ENCODE results near the gene CADPS2.

The CADPS2 gene

DNA sequence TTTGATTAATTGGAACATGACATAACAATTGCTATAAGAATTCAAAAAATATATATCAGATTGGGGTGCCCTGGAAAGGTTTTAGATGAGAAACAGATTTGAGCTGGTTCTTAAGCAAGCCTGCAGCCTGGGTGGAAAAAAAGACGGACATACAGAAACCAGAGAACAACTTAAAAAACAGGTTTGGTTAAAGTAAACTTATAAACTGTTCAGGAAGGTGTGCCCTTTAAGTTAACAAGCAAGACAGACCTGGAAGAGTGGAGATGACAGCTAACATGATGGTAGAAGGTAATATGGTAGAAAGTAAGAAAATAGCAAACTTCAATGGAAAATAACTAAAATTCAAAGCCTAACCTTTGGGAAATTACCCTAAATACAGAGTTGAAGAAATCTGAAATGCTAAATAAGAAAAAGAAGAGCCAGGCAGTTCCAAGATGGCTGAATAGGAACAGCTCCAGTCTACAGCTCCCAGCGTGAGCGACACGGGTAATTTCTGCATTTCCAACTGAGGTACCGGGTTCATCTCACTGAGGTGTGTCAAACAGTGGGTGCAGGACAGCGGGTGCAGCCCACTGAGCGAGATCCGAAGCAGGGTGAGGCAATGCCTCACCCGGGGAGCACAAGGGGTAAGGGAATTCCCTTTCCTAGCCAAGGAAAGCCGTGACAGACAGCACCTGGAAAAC is 52.2 kb downstream of the CADPS2 start:
- Histone ChIP-seq H3K79me2 (ENCODE audit: low read length) (peaks cover 9% of the 10 kb centered on the region), H3K9me3 (replicated peaks; ENCODE audit: insufficient read depth, low read length) (no peaks in the 10 kb centered on the region), H3K36me3 (replicated peaks; ENCODE audit: insufficient read depth, low read length) (no peaks in the 10 kb centered on the region; the same call in 1 of the 2 replicates), H4K20me1 (ENCODE audit: insufficient read depth, low read length) (no peaks in the 10 kb centered on the region), H3K4me2 (ENCODE audit: low read depth, low read length) (no peak overlapping the region), H3K9me2 (replicated peaks; ENCODE audit: insufficient read depth, low read length) (no peaks in the 10 kb centered on the region), H3K9ac (ENCODE audit: low read length) (no peak overlapping the region), H3F3A (ENCODE audit: insufficient read depth, low read length) (no peaks in the 10 kb centered on the region), H3K27ac (ENCODE audit: low read length) (no peak overlapping the region), H3K4me1 (ENCODE audit: low read length) (no peaks in the 10 kb centered on the region), H3K27me3 (replicated peaks; ENCODE audit: insufficient read depth, low read length) (no peaks in the 10 kb centered on the region), H3K4me3 (ENCODE audit: low read length) (no peak overlapping the region), H2AFZ (ENCODE audit: low read length) (no peak overlapping the region)
- DNase-seq, result no peak
- TF ChIP-seq EZH2phosphoT487 (IDR thresholded peaks at IDR 0.05; ENCODE audit: low read length) (no peak), EZH2 (optimal IDR thresholded peaks at IDR 0.05; ENCODE audit: low read depth, low read length) (no peak)
- TF ChIP-seq, protein P1, sequence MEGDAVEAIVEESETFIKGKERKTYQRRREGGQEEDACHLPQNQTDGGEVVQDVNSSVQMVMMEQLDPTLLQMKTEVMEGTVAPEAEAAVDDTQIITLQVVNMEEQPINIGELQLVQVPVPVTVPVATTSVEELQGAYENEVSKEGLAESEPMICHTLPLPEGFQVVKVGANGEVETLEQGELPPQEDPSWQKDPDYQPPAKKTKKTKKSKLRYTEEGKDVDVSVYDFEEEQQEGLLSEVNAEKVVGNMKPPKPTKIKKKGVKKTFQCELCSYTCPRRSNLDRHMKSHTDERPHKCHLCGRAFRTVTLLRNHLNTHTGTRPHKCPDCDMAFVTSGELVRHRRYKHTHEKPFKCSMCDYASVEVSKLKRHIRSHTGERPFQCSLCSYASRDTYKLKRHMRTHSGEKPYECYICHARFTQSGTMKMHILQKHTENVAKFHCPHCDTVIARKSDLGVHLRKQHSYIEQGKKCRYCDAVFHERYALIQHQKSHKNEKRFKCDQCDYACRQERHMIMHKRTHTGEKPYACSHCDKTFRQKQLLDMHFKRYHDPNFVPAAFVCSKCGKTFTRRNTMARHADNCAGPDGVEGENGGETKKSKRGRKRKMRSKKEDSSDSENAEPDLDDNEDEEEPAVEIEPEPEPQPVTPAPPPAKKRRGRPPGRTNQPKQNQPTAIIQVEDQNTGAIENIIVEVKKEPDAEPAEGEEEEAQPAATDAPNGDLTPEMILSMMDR (IDR thresholded peaks at IDR 0.05; ENCODE audit: low read length), result no peak

- no peak for DNase-seq
- Histone ChIP-seq H3K4me3 (ENCODE audit: low read length) (no peak overlapping the region), H3K79me2 (ENCODE audit: low read length) (peaks cover 6% of the 10 kb centered on the region), H3K9me2 (replicated peaks; ENCODE audit: insufficient read depth, low read length) (no peaks in the 10 kb centered on the region), H3K9ac (ENCODE audit: low read length) (no peak overlapping the region), H3K27me3 (replicated peaks; ENCODE audit: insufficient read depth, low read length) (no peaks in the 10 kb centered on the region), H3K27ac (ENCODE audit: low read length) (no peak overlapping the region), H3K9me3 (replicated peaks; ENCODE audit: insufficient read depth, low read length) (no peaks in the 10 kb centered on the region), H3K36me3 (replicated peaks; ENCODE audit: insufficient read depth, low read length) (no peaks in the 10 kb centered on the region; the same call in 1 of the 2 replicates), H3K4me2 (ENCODE audit: low read depth, low read length) (no peak overlapping the region), H2AFZ (ENCODE audit: low read length) (no peak overlapping the region), H3K4me1 (ENCODE audit: low read length) (no peaks in the 10 kb centered on the region), H4K20me1 (ENCODE audit: insufficient read depth, low read length) (no peaks in the 10 kb centered on the region), H3F3A (ENCODE audit: insufficient read depth, low read length) (no peaks in the 10 kb centered on the region)
- no peak for TF ChIP-seq EZH2 (optimal IDR thresholded peaks at IDR 0.05; ENCODE audit: low read depth, low read length)
- TF ChIP-seq EZH2phosphoT487 (IDR thresholded peaks at IDR 0.05; ENCODE audit: low read length), result no peak
- TF ChIP-seq, protein P1 (IDR thresholded peaks at IDR 0.05; ENCODE audit: low read length), result no peak
Measured at GRCh38 chr7:122831436-122831835, 54.8 kb downstream of the CADPS2 start.

- Histone ChIP-seq H3K4me3 (ENCODE audit: low read length) (no peak overlapping the region), H3K79me2 (ENCODE audit: low read length) (peaks cover 7% of the 10 kb centered on the region), H3F3A (ENCODE audit: insufficient read depth, low read length) (no peaks in the 10 kb centered on the region), H4K20me1 (ENCODE audit: insufficient read depth, low read length) (no peaks in the 10 kb centered on the region), H3K4me2 (ENCODE audit: low read depth, low read length) (no peak overlapping the region), H3K9me2 (replicated peaks; ENCODE audit: insufficient read depth, low read length) (no peaks in the 10 kb centered on the region), H3K36me3 (replicated peaks; ENCODE audit: insufficient read depth, low read length) (no peaks in the 10 kb centered on the region; the same call in 1 of the 2 replicates), H3K9me3 (replicated peaks; ENCODE audit: insufficient read depth, low read length) (no peaks in the 10 kb centered on the region), H2AFZ (ENCODE audit: low read length) (no peak overlapping the region), H3K27me3 (replicated peaks; ENCODE audit: insufficient read depth, low read length) (no peaks in the 10 kb centered on the region), H3K27ac (ENCODE audit: low read length) (no peak overlapping the region), H3K4me1 (ENCODE audit: low read length) (no peaks in the 10 kb centered on the region), H3K9ac (ENCODE audit: low read length) (no peak overlapping the region)
- TF ChIP-seq, protein P1 (IDR thresholded peaks at IDR 0.05; ENCODE audit: low read length), result no peak
- TF ChIP-seq EZH2phosphoT487 (IDR thresholded peaks at IDR 0.05; ENCODE audit: low read length), result no peak
- no peak for TF ChIP-seq EZH2 (optimal IDR thresholded peaks at IDR 0.05; ENCODE audit: low read depth, low read length)
- DNase-seq, result no peak
Measured at GRCh38 chr7:122829962-122830361, 56.3 kb downstream of the CADPS2 start.

Measured in MM.1S (cell line).